Stimulated activated CD8-positive, alpha-beta memory T cell treated with anti-CD3 and anti-CD28 coated beads, Interleukin-4, amount 100 ng/mL, for 24 hours (primary cell): Measurements from ENCODE around the gene UQCC5.
A peak's percentile ranks its signal among the peaks of the same experiment; 100 is the strongest.
"Not testable (repeated sequence)": the region's sequence is repeated elsewhere in the genome, so short reads cannot be mapped to it uniquely, and the experiment has no call there.

Experiments
- DNase-seq: peaks from one replicate; pipeline ENCODE4 v3.0.0-alpha.2; 2020; ENCODE audit warnings: low read depth

UQCC5 gene

DNA sequence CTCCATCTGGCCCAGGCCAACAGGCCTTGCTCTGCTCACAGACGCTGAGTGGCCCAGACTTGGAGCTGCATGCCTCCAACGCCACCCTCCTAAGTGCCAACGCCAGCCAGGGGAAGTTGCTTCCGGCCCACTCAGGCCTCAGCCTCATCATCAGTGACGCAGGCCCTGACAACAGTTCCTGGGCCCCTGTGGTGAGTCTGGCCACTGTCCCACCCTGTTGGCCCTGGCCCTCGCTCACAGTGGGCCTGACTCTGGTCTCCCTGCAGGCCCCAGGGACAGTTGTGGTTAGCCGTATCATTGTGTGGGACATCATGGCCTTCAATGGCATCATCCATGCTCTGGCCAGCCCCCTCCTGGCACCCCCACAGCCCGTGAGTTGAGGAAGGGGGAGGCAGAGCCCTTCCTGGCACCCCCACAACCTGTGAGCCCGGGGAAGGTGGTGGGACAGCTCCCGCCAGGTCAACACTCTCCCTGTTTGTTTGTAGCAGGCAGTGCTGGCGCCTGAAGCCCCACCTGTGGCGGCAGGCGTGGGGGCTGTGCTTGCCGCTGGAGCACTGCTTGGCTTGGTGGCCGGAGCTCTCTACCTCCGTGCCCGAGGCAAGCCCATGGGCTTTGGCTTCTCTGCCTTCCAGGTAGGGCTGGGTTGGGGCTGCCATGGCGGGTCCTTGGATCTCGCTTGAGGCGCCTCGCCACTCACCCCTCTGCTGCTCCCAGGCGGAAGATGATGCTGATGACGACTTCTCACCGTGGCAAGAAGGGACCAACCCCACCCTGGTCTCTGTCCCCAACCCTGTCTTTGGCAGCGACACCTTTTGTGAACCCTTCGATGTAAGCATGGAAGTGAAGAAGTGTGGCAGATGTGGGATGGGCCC, 12.8 kb upstream of the UQCC5 start:
- DNase-seq: no peak

DNA sequence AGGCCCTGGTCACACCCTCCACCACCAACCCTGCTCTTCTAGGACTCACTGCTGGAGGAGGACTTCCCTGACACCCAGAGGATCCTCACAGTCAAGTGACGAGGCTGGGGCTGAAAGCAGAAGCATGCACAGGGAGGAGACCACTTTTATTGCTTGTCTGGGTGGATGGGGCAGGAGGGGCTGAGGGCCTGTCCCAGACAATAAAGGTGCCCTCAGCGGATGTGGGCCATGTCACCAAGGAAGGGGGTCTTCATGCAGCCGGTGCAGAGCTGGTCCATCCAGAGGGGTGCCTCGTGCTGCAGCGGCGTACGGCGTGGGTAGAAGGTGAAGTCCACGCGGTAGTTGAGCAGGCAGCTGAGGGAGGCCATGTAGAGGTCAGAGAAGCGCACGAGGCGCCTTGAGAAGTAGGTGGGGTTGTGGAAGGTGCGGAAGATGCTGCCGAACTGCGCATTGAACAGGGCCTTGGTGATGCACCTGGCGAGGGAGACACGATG, 12.1 kb upstream of the UQCC5 start:
- no peak for DNase-seq

DNA sequence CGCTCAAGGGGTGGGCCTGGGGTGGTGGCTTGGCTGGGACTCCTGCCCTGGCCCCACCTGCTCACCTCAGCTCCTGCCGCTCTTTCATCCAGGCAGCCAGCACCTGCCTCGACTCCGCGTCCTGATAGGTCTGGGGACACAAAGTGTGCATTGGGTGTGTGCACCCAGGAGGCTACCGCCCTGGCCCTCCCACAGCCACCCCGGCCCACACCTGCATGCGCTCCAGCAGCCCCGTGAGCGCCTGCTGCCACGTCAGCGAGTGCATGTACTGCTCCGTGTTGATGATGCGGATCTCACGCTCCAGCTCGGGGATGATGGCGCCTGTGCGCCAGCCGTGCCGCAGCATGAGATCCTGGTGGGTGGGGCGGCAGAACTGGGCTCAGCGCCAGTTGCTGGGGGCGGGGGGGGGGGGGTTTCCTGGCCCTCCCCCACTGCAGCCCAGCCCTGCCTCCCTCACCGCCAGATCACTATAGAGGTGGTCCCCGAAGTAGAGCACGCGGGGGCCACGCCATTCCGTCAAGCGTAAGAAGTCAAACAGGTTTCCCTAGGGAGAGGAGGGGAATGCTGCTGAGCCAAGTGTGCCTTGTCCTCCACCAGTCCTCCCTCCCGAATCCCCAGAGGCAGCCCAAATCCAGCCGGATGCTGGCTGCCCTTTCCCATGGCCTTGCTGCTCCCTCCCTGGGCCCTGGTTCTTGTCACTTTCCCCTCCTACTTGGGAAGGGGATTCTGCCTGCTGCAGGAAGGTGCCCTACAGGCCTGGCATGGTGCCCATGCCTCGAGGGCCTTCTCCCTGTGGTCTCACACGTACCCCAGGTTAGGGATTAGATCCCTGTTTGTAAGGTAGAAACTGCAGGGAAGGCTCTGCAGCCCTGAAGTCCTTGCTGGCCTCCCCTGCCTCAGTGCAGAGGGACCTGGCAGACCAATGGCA, 11.4 kb upstream of the UQCC5 start:
- no peak for DNase-seq

DNA sequence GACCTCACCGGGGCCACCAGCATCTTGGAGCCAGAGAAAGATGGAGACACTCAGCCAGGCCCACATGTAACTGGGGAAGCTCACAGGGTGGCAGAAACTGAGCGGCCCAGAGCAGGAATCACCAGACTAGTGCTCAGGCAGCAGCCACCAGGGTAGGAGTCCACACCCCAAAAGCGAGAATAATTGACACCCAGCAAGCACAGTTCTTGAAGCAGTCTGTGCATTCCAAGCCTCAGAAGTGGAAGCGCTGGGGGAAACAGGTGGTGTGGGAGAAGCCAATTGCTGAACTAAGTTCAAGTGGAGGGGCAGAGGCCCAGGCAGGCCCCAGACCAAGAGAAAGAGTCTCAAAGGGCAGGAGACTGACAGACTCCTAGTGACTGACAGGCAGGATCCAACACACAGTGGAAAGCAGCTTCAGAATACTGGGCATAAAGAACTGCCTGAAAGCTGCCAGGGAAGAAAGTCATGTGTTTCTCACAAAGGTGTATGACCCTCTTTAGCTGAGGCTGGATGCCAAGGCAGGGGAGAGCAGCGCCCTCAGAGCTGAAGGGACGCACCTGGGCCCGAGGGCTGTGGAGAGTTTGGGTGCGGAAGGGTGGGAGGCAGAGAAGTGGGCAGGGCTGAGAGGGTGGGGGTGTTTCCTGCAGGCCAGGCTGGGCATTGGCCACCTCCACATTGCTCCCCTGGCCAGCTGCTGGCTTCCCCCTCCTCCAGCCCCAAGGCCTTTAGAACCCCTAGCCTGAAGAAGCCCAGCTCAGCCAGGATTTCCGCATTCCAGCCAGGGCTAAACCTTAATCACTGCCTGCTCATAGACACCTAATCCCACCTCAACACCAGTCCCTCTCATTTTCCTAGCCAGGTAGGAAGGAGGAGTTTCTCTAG, 10.5 kb upstream of the UQCC5 start:
- DNase-seq: no peak

DNA sequence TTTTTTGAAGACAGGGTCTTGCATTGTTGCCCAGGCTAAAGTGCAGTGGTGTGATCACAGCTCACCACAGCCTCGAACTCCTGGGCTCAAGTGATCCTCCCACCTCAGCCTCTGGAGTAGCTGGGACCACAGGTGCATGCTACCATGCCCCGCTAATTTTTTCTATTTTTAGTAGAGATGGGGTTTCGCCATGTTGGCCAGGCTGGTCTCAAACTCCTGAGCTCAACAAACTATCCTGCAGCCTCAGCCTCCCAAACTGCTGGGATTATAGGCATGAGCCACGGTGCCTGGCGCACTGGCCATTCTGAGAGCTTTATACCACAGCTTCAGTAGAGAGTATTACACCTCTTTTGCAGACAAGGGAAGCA, 9.8 kb upstream of the UQCC5 start:
- not testable (repeated sequence) for DNase-seq

DNA sequence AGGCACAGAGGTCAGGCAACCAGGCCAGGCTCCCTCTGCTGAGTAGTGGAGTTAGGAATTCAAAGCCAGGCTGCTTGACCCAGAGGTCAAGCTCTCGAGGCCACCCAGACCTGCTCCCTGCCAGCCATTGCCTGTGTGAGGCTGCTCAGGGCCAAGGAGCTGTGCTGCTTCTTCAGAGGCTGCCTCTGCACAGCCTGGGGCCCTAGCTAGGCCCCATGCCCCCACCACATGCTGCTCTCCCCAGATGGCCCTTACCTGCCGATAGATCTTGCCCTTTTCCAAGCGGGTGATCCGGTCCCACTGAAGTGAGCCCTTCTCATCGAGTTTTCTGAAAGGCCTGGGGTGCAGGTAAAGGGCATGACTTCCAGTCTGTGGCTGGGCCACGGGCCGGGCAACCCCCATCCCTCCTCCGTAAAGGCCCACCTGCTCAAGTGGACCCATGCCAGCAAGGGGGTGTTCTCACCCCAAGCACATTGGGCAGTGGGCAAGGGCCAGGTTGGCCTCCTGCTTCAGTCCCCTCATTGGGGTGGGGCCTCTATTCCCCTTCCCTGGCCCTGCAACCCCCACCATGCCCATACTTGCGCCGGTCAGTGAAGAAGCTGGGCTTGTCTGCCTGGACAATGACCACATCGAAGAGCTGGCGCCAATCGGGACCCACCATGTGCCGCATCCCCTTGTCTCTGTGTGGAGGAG, 9.2 kb upstream of the UQCC5 start:
- DNase-seq: no peak

DNA sequence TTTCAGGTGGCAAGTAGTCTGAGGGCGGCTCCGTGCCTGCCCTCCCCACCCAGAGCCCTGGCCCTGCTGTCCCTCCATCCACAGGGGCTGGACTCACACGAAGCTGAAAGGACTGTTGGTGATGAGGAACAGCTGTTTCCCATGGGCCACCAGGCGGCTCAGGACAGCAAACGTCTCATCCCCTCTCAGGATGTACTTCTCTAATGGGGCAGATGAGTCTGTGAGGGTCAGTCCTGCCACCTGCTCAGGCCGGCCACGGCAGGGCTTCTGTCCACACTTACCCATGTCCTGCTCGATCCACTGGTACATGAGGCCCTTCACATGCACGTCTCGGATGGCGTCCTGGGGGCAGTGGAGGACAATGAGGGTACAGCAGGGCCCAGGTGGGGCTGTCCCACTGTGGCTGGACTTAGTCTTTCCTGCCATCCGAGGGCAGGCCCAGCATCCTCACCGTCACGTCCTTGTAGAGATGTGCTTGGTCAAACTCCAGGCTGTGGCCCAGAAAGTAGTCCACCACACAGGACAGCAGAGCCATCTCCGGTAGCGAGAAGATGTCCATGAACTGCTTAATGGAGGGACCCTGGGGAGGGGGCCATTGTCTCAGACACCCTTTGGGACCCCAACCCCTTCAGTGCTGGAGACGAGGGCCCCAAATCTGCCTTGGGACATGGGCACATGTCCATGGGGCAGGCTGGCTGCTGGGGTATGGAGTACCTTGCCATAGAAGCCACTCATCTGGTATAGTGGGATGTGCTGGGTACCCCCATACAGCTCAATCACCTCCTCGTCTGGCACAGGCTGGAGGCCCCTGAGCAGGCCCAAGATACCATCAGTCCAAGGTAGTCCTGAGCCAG, 8.4 kb upstream of the UQCC5 start:
- DNase-seq: no peak

DNA sequence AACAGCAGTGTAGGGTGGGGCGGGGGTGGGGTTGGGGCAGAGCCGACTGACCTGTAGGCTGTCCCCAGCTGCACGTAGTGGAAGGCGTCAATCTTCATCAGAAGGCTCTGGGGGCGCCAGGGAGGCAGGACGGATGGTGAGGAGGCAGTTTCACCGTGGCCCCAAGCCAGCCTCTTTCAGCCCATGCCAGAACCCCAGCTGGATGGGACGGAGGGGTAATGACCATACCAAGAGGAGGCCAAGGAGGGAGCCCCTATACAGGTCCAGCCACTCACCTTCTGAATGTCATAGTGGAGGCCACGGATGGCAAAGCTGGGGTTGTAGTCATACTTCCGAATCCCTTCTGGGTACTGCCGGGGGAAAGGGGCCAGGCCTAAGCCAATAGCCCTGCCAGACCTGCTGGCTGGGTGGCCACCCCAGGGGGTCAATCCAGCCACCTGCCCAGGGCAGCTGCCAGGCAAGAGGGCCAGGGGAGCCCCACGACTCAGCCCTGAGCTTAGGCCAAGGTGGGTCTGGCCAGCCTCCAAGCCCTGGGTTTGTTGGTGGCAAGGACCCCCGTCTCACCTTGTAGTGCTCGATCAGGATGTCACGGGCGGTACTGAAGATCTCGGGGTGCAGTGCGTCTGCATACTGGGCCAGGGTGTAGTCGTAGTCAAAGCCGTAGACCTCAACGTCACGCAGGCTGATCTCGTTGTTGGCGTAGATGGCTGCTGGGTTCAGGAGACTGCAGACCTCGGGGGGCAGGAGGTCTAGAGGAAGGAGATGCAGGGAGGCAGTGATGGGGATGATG, 7.6 kb upstream of the UQCC5 start:
- DNase-seq: no peak

DNA sequence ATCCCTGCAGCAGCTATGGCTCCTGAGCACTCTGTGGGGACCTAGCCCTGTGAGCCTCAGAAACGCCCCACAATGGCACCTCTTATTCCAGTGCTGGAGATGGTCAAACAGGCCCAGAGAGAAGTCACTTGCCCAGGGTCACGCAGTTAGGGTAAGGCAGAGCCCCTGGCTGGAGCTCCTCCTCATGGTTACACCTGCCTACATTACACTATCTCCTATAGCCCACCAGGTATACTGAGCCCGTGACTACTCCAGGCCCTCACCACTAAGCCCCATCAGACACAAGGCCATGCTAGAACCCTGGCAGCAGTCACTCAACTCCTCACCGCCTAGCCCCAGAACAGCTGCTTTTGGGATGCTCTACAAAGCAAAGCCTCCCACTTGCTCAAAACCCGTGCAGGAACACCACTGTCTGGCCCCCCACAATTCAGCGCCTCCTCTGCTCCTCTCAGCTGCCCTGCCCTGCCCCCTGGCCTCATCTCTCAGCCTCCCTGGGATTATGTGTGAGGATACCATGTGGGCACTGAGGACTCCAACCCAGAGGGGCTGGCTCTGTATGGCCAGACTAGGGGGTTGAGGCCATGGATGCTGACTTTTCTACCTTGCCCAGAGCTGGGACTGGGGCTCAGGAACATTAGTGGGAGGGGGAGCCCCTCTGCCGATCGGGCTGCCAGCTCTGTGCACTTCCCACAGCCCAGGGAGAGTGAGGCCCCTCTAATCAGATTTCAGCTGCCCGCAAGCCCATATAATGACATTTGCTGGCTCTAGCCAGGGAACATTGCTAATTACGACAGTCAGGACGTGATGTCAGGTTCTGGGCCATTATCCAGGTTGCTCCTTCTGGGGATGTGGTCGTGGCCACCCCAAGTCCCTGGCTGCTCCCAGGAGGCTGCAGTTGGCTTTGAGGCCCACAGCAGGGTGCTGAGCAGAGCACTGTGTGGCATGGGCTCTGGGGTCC, 6.8 kb upstream of the UQCC5 start:
- DNase-seq: no peak

DNA sequence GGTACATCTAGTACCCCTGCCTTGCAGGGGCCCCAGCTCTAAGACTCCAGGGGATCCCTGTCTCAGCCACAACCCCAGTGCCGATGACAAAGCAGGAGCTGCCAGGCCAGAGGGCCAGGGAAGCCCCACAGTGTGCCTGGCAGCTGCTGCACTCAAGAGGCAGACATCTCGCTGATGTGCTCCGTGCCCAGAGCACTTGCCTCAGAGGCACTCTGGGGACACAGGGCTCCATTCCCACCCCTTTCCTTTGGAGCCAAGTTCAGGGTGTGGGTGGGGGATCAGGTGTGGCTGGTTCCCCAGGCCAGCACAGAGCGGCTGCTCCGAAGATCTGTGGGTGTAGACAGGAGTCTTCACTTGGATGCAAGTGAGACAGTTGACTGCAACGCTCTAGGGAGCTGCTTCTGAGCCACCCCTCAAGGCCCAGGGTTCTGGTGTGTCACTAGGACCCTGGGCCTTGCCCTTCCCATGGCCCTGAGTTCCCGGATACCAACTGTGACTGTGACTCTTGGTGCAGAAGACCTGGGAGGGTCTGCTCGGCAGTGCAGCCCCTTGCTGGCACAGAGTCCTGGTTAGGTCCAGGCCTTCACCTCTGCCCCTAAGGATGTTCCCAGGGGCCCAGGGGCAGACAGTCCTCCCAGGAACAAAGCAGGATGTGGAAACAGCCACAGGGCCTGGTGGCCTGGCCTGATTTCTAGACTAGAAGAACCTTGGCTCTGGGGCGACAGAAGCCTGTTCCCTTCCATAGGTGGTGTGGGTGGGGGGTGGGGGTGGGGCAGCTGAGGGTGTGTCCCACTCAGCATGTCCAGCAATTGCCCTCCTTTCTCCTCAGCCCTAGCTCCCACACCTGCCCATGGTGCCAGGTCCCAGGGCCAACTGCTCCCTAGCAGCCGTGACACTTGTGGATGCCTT, 5.2 kb upstream of the UQCC5 start:
- DNase-seq: no peak

DNA sequence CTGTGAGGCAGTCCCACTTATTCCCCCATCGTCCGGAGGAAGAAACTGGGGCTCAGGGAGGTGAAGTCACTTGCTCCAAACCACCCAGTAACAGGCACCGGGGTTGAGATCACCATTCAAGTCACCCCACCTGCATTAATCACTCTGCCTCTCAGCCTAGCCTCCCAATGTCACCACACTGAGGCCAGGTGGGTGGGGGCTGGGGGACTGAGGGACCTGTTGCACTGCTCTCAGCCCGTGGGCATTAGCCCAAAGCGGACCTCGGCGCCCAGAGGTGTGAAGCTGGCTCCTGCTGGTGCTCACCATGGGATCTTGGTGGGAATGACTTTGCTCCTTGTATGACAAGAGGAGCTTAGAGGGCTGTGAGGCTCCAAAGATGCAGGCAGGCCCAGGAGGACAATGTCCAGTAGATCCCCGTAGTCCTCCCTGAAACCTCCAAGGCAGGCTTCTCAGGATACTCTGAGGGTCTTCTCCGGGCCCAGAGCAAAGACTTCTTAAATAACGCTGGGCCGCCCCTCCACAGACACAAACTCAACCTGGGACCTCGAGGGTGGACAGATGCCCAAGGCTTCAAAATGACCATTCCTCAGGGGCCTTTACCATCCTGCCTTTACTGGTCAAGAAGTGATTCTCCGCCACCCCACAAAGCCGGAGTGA, 4.4 kb upstream of the UQCC5 start:
- no peak for DNase-seq

DNA sequence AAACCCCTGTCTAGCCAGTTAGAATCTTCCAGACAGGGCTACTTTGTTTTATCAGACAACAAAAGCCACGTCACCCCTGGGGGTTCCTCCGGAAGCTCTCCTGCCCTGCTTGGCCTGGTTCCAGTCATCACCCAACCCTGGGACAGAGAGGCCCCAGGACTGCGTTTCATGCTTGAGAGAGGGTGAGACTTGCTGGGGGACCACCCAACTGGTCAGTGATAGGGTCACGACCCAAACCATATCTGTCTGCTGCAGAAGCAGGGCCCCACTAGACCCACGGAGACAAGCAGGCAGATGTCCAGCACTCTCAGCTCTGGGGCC, 3.9 kb upstream of the UQCC5 start:
- DNase-seq: no peak

DNA sequence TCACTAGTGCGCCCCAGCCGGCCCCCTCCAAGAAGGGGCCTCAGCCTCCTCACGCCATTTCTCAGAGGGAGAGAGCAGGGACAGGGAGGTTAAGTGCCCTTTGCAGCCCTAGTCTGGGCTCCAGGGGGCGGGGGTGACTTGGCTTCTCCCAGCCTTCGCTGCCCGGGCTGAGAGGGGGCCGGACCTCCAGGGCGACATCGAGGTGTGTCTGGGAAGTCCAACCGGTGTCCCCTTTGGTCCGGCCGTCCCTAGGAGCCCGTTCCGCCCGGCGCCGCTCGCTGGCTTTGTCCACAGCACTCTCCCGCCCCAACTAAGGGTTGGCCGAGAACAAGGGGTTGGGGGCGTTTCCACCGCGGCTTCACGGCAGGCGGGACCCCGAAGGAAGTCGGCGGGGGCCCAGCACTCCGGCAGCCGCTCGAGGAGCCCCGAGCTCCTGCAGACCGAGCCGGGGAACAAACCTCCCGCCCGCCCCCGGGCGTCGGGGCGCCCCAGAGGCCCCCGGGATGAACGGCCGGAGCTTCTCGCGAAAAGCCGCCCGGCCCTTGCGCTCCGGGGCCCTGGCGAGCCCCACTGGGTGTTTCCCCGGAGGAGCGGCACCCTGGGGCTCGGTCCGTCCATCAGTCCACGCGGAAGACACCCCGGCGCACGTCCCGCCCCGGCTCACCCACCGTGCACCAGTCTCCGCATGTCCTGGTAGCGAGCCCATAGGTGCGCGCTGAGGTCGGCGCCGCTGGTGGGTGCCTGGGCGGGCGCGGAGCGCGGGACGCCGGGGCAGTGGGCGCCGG, 3.4 kb upstream of the UQCC5 start:
- DNase-seq: no peak

DNA sequence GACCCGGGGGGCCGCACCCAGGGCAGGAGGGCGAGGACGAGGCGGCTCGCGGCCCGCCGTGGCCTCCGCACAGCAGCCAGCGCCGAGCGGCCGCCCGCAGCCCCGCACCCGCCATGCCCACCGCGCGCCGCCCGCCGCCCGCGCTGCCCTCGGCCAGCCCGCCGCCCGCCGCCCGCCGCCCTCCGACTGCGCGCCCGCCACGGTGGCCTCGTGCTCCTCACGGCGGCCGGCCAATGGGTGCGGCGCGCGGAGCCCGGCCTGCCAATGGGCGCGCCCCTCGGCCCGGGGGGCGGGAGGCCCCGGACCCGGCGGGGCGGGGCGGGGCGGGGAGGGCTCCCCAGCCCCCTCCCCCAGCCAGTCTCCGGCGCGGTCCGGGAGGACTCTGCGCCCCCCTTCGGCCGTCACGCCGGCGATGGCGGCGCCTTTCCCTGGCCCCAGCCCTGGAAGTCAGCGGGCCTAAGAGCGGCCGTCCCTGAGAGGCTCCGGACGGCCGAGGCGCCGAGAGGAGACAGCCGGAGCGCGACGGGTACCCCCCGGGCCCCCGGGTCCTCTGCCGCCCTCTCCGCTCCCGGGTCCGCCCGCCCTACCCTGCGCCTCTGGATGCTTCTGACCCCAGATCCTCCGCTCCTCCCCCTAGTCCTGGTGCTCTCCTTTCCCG, 2.7 kb upstream of the UQCC5 start, which contains the start of gene NT5DC2:
NT5DC2 (minus strand) TSS at position 235 of the 658 bp plus-strand sequence; CDS start at position 115, 120 bp downstream.
- peak; percentile 56 for DNase-seq
